IMR-90 (cell line): ENCODE results near the gene UBL3. TPM values are rescaled to one million over a fixed set of nuclear protein-coding genes. Genes with fewer than 3 reads are reported as not detected.

Experiments
- ATAC-seq: fragments of 200-7000 bp; cut with Tn5 transposase; 2 replicates; pipeline ENCODE4 v1.9.1; 2020; ENCODE audit warnings: low read depth, mild to moderate bottlenecking, moderate library complexity
- BruUV-seq: library from RNA; stranded (reverse); fragments of 400-500 nt; replicated peaks from 2 replicates; lab custom pipeline; 2021; lab: Mats Ljungman, UMichigan
- CTCF ChIA-PET: fragments of 300-600 bp; formaldehyde crosslinking; extraction: SDS; loops from one replicate; lab custom pipeline; 2021; ENCODE audit warnings: antibody characterized with exemption; lab: Yijun Ruan, JAX
- POLR2A ChIA-PET: fragments of 300-600 bp; sonication (Branson Sonifier 250); formaldehyde crosslinking; loops from one replicate; lab custom pipeline; 2022; ENCODE audit warnings: antibody characterized with exemption; ENCODE audit not compliant: unreplicated experiment; lab: Charles Lee
- DNase-seq: peaks from one replicate; pipeline ENCODE4 v3.0.0; 2013
- H2AFZ ChIP-seq: replicated peaks from 2 replicates; pipeline ENCODE3; 2013; ENCODE audit warnings: low read length, mild to moderate bottlenecking; ENCODE audit not compliant: poor library complexity
- H2AK5ac ChIP-seq: 2 replicates; pipeline ENCODE4 v1.6.1; 2013; ENCODE audit warnings: low read depth, low read length, inconsistent platforms
- H2AK9ac ChIP-seq: replicated peaks from 2 replicates; pipeline ENCODE3; 2013; ENCODE audit warnings: mild to moderate bottlenecking, low read depth, low read length, moderate library complexity; ENCODE audit not compliant: poor library complexity
- H2BK120ac ChIP-seq: 2 replicates; pipeline ENCODE4 v1.6.1; 2013; ENCODE audit warnings: low read depth, low read length, inconsistent platforms
- H2BK15ac ChIP-seq: 3 replicates; pipeline ENCODE4 v1.6.1; 2013; ENCODE audit warnings: low read depth, low read length, inconsistent platforms
- H2BK20ac ChIP-seq: 2 replicates; pipeline ENCODE4 v1.6.1; 2013; ENCODE audit warnings: low read depth, mild to moderate bottlenecking, inconsistent platforms, low read length, moderate library complexity
- H2BK5ac ChIP-seq: 2 replicates; pipeline ENCODE4 v1.6.1; 2013; ENCODE audit warnings: mild to moderate bottlenecking, low read depth, low read length, inconsistent platforms; ENCODE audit not compliant: poor library complexity, severe bottlenecking
- H3K14ac ChIP-seq: replicated peaks from 2 replicates; pipeline ENCODE4 v1.6.1; 2013; ENCODE audit warnings: low read depth, low read length, inconsistent platforms
- H3K18ac ChIP-seq: 2 replicates; pipeline ENCODE4 v1.6.1; 2013; ENCODE audit warnings: low read depth, low read length, control low read depth
- H3K23ac ChIP-seq: 2 replicates; pipeline ENCODE4 v1.6.1; 2013; ENCODE audit warnings: low read depth, low read length, inconsistent platforms
- H3K27ac ChIP-seq: 2 replicates; pipeline ENCODE4 v1.5.1; 2013; ENCODE audit warnings: mild to moderate bottlenecking, control low read depth, low read length; ENCODE audit not compliant: insufficient read depth
- H3K27me3 ChIP-seq: 2 replicates; pipeline ENCODE4 v1.6.1; 2013; ENCODE audit warnings: low read length; ENCODE audit not compliant: control insufficient read depth, insufficient read depth
- H3K36me3 ChIP-seq: 2 replicates; pipeline ENCODE4 v1.6.1; 2013; ENCODE audit warnings: low read length, mixed read lengths; ENCODE audit not compliant: control insufficient read depth, insufficient read depth
- H3K4ac ChIP-seq: 2 replicates; pipeline ENCODE4 v1.6.1; 2013; ENCODE audit warnings: low read depth, low read length, inconsistent platforms
- H3K4me1 ChIP-seq: 2 replicates; pipeline ENCODE4 v1.6.1; 2013; ENCODE audit warnings: low read length, mixed read lengths; ENCODE audit not compliant: control insufficient read depth, insufficient read depth
- H3K4me2 ChIP-seq: 2 replicates; pipeline ENCODE4 v1.6.1; 2013; ENCODE audit warnings: low read depth, mild to moderate bottlenecking, control low read depth, low read length, moderate library complexity
- H3K4me3 ChIP-seq: 2 replicates; pipeline ENCODE4 v1.5.1; 2013; ENCODE audit warnings: low read depth, mild to moderate bottlenecking, control low read depth, low read length, moderate library complexity; ENCODE audit not compliant: insufficient read depth
- H3K56ac ChIP-seq: 2 replicates; pipeline ENCODE4 v1.6.1; 2013; ENCODE audit warnings: low read length, inconsistent platforms; ENCODE audit not compliant: insufficient read depth; ENCODE audit errors: extremely low read depth
- H3K79me1 ChIP-seq, 2 experiments: 2 replicates each; pipeline ENCODE4 v1.6.1; 2013; ENCODE audit warnings: low read length in 2 of 2, inconsistent platforms in 1 of 2, low read depth in 1 of 2
- H3K9ac ChIP-seq: 2 replicates; pipeline ENCODE4 v1.6.1; 2013; ENCODE audit warnings: low read depth, low read length, control low read depth
- H3K9me1 ChIP-seq: 2 replicates; pipeline ENCODE4 v1.6.1; 2013; ENCODE audit warnings: low read length, inconsistent platforms; ENCODE audit not compliant: insufficient read depth
- H3K9me3 ChIP-seq: 2 replicates; pipeline ENCODE4 v1.6.1; 2013; ENCODE audit warnings: low read length; ENCODE audit not compliant: control insufficient read depth, insufficient read depth
- H4K20me1 ChIP-seq: 2 replicates; pipeline ENCODE4 v1.6.1; 2013; ENCODE audit warnings: low read length, inconsistent platforms; ENCODE audit not compliant: insufficient read depth
- H4K5ac ChIP-seq: 2 replicates; pipeline ENCODE4 v1.6.1; 2013; ENCODE audit warnings: mild to moderate bottlenecking, low read depth, low read length, control low read depth
- H4K8ac ChIP-seq, 2 experiments: 2 replicates each; pipeline ENCODE4 v1.6.1; 2013; ENCODE audit warnings: low read depth in 2 of 2, low read length in 2 of 2, control low read depth in 1 of 2, inconsistent platforms in 1 of 2
- H4K91ac ChIP-seq: 2 replicates; pipeline ENCODE4 v1.6.1; 2013; ENCODE audit warnings: low read depth, low read length, inconsistent platforms; ENCODE audit not compliant: insufficient read depth
- BHLHE40 ChIP-seq: fragments of 150-350 bp; IDR thresholded peaks from 2 replicates; pipeline ENCODE4 v1.6.1; 2016; ENCODE audit warnings: mild to moderate bottlenecking, low read depth, low read length
- CEBPB ChIP-seq: IDR thresholded peaks from 2 replicates; pipeline ENCODE4 v1.6.1; 2012; ENCODE audit warnings: low read depth, low read length, improper control_type of control experiment
- CHD1 ChIP-seq: IDR thresholded peaks from 2 replicates; pipeline ENCODE4 v1.6.1; 2012; ENCODE audit warnings: low read depth, low read length, improper control_type of control experiment
- CTCF ChIP-seq: conservative IDR thresholded peaks from 2 replicates; pipeline ENCODE4 v1.5.1; 2012; ENCODE audit warnings: mild to moderate bottlenecking, low read depth, low read length, improper control_type of control experiment
- ELK1 ChIP-seq: fragments of 150-350 bp; IDR thresholded peaks from 2 replicates; pipeline ENCODE4 v1.6.1; 2016; ENCODE audit warnings: low read depth, mild to moderate bottlenecking, low read length, moderate library complexity, borderline replicate concordance
- MAFK ChIP-seq: IDR thresholded peaks from 2 replicates; pipeline ENCODE4 v1.6.1; 2012; ENCODE audit warnings: low read depth, low read length, improper control_type of control experiment
- MAZ ChIP-seq: IDR thresholded peaks from 2 replicates; pipeline ENCODE4 v1.6.1; 2012; ENCODE audit warnings: low read depth, mild to moderate bottlenecking, low read length, improper control_type of control experiment, moderate library complexity, borderline replicate concordance
- MXI1 ChIP-seq: IDR thresholded peaks from 2 replicates; pipeline ENCODE4 v1.6.1; 2012; ENCODE audit warnings: low read depth, mild to moderate bottlenecking, low read length, moderate library complexity, borderline replicate concordance
- NFE2L2 ChIP-seq: fragments of 150-350 bp; IDR thresholded peaks from 2 replicates; pipeline ENCODE4 v1.6.1; 2016; ENCODE audit warnings: low read depth, mild to moderate bottlenecking, low read length
- POLR2A ChIP-seq: IDR thresholded peaks from 2 replicates; pipeline ENCODE4 v1.6.1; 2012; ENCODE audit warnings: mild to moderate bottlenecking, low read depth, low read length
- RAD21 ChIP-seq: IDR thresholded peaks from 2 replicates; pipeline ENCODE4 v1.6.1; 2012; ENCODE audit warnings: low read length, improper control_type of control experiment
- RCOR1 ChIP-seq: IDR thresholded peaks from 2 replicates; pipeline ENCODE4 v1.6.1; 2012; ENCODE audit warnings: mild to moderate bottlenecking, low read length, improper control_type of control experiment; ENCODE audit not compliant: insufficient replicate concordance
- RFX5 ChIP-seq: IDR thresholded peaks from 2 replicates; pipeline ENCODE4 v1.8.0; 2012; ENCODE audit warnings: low read depth, mild to moderate bottlenecking, low read length, moderate library complexity
- SMC3 ChIP-seq: fragments of 150-350 bp; IDR thresholded peaks from 2 replicates; pipeline ENCODE4 v1.6.1; 2016; ENCODE audit warnings: low read depth, mild to moderate bottlenecking, antibody characterized with exemption, low read length, moderate library complexity
- USF2 ChIP-seq: fragments of 150-350 bp; IDR thresholded peaks from 2 replicates; pipeline ENCODE4 v1.6.1; 2017; ENCODE audit warnings: mild to moderate bottlenecking, antibody characterized with exemption, low read length, low read depth
- WGBS, 2 experiments: methylation state at CpG; one replicate each; pipeline versions ENCODE4 v1.1.5 to v1.1.7; 2013; ENCODE audit warnings: missing lambda C conversion rate in 2 of 2; ENCODE audit not compliant: insufficient read length in 1 of 2; ENCODE audit errors: extremely low coverage in 2 of 2; 5-methylcytosine and 5-hydroxymethylcytosine counted together
- dilution Hi-C: fragments of 300-500 bp; cut with HindIII; formaldehyde crosslinking; loops from one replicate; pipeline ENCODE4 v1.14.3; 2018; ENCODE audit warnings: low sequenced_read_pairs; ENCODE audit not compliant: unreplicated experiment
- in situ Hi-C: fragments of 300-500 bp; cut with MboI; formaldehyde crosslinking; loops from 3 replicates; pipeline ENCODE4 v1.14.3; 2019; ENCODE audit warnings: low sequenced_read_pairs, inconsistent platforms, mixed read lengths
- intact Hi-C: fragments of 100-400 bp; cut with micrococcal nuclease; formaldehyde crosslinking; loops from 2 replicates; pipeline ENCODE4 v1.10.0; 2022
- polyA plus RNA-seq, 3 experiments: library from polyadenylated mRNA; depleted of rRNA; stranded (reverse); fragments of >200 nt; gene quantifications; 2 replicates each; pipeline ENCODE4 v1.2.3, GENCODE V29; 2012; ENCODE audit warnings: low replicate concordance in 1 of 3
- total RNA-seq: library from RNA; depleted of rRNA; stranded (reverse); fragments of >200 nt; gene quantifications from 2 replicates; pipeline ENCODE4 v1.2.3, GENCODE V29; 2012

UBL3 gene
- total and polyA plus RNA-seq, 2 of the 4 experiments (the other 2 are of a cell fraction), result 16.0 to 19.9 TPM

GRCh38 chr13:29733147-29733611 is 117.2 kb downstream of the UBL3 start:
- Histone ChIP-seq H3K9me3 (peaks cover 4% of the 10 kb centered on the region; the same call in 1 of the 2 replicates), H3K27me3 (peaks cover 52% of the 10 kb centered on the region), H3K27ac (no peak overlapping the region), H3K23ac (no peak overlapping the region), H3K18ac (no peak overlapping the region), H3K4me2 (no peak overlapping the region), H3K4me3 (no peak overlapping the region), H2AFZ (no peak overlapping the region), H3K9ac (no peak overlapping the region), H3K4ac (no peak overlapping the region), H4K91ac (no peak overlapping the region), H4K20me1 (no peaks in the 10 kb centered on the region), H2BK5ac (no peak overlapping the region), H4K5ac (no peak overlapping the region), H3K4me1 (no peaks in the 10 kb centered on the region), H2BK20ac (no peak overlapping the region), H4K8ac (no peak overlapping the region), H3K14ac (no peak overlapping the region), H3K36me3 (no peaks in the 10 kb centered on the region), H3K9me1 (no peaks in the 10 kb centered on the region), H3K79me1 (no peaks in the 10 kb centered on the region), H3K56ac (no peak overlapping the region), H2AK9ac (no peak overlapping the region), H2BK15ac (no peak overlapping the region), H2BK120ac (no peak overlapping the region), H2AK5ac (no peak overlapping the region)
- dilution Hi-C loops, result no loop called here
- CTCF ChIA-PET, result interaction anchor here (0.6 kb wide), 1 partner anchor 348 kb away, joined by 5 read pairs; no protein-coding TSS in a partner anchor
- BruUV-seq, result no TSS peak
- intact Hi-C loops, result no loop called here
- POLR2A ChIA-PET, result no interaction called here
- in situ Hi-C loops, result no loop called here
- TF ChIP-seq MAZ, result no peak
- TF ChIP-seq POLR2A, result no peak
- TF ChIP-seq CHD1, result no peak
- TF ChIP-seq NFE2L2, result no peak
- TF ChIP-seq BHLHE40, result no peak
- TF ChIP-seq RFX5, result no peak
- no peak for TF ChIP-seq MXI1
- TF ChIP-seq SMC3, result no peak
- no peak for TF ChIP-seq RCOR1
- no peak for TF ChIP-seq CTCF
- TF ChIP-seq CEBPB, result no peak
- TF ChIP-seq USF2, result no peak
- no peak for TF ChIP-seq MAFK
- no peak for TF ChIP-seq ELK1
- no peak for TF ChIP-seq RAD21
- 65% methylated on average over 3 of the region's 5 CpGs; no CpG with 5 or more reads in 1 of the 2 experiments for WGBS, 2 experiments
- no peak for DNase-seq
- no peak for ATAC-seq
